GM19023 (cell line): ENCODE data around the gene SHISAL1.

Source experiments
- ATAC-seq: cut with Tn5 transposase; IDR thresholded peaks from one replicate; pipeline ENCODE4 v1.9.1; 2021; ENCODE audit warnings: mild to moderate bottlenecking, moderate library complexity; ENCODE audit not compliant: unreplicated experiment

The SHISAL1 gene

GRCh38 chr22:44213489-44214043, 99.2 kb downstream of the SHISAL1 start:
- ATAC-seq, result no peak

GRCh38 chr22:44212936-44213335, 99.8 kb downstream of the SHISAL1 start:
- ATAC-seq, result no peak

- ATAC-seq, result no peak
Observed at GRCh38 chr22:44211946-44212930, 100.5 kb downstream of the SHISAL1 start.

GRCh38 chr22:44211256-44211945, 101.3 kb downstream of the SHISAL1 start:
- ATAC-seq, result no peak

- ATAC-seq, result no peak
Observed at GRCh38 chr22:44210722-44211121, 102.0 kb downstream of the SHISAL1 start.

GRCh38 chr22:44209343-44209742, 103.4 kb downstream of the SHISAL1 start:
- ATAC-seq, result no peak

GRCh38 chr22:44207981-44208317, 104.8 kb downstream of the SHISAL1 start:
- no peak for ATAC-seq

- ATAC-seq, result no peak
Observed at GRCh38 chr22:44207173-44207980, 105.4 kb downstream of the SHISAL1 start.

- ATAC-seq, result no peak
Observed at GRCh38 chr22:44206696-44207095, 106.1 kb downstream of the SHISAL1 start.

- no peak for ATAC-seq
Observed at GRCh38 chr22:44206330-44206645, 106.5 kb downstream of the SHISAL1 start.

- no peak for ATAC-seq
Observed at GRCh38 chr22:44205516-44206329, 107.0 kb downstream of the SHISAL1 start.

GRCh38 chr22:44204739-44205515, 107.8 kb downstream of the SHISAL1 start:
- ATAC-seq, result no peak

- no peak for ATAC-seq
Observed at GRCh38 chr22:44203203-44203602, 109.5 kb downstream of the SHISAL1 start.

GRCh38 chr22:44202261-44202789, 110.4 kb downstream of the SHISAL1 start:
- ATAC-seq, result no peak

- no peak for ATAC-seq
Observed at GRCh38 chr22:44201665-44202064, 111.1 kb downstream of the SHISAL1 start.

- ATAC-seq, result no peak
Observed at GRCh38 chr22:44200855-44201550, 111.7 kb downstream of the SHISAL1 start.

GRCh38 chr22:44200451-44200850, 112.3 kb downstream of the SHISAL1 start:
- no peak for ATAC-seq

- ATAC-seq, result no peak
Observed at GRCh38 chr22:44199866-44200265, 112.9 kb downstream of the SHISAL1 start.

- ATAC-seq, result no peak
Observed at GRCh38 chr22:44199164-44199563, 113.6 kb downstream of the SHISAL1 start.
